Keratinocyte (primary cell): ENCODE data around the gene PNPLA2. TPM values are rescaled to one million over a fixed set of nuclear protein-coding genes. Genes with fewer than 3 reads are reported as not detected.

ENCODE experiments used
- DNase-seq: peaks from one replicate; pipeline ENCODE4 v3.0.0-alpha.2; 2011; ENCODE audit warnings: low read depth, missing footprints, low spot score
- FAIRE-seq: peaks from 2 replicates; lab custom pipeline; 2011; peaks lifted over from hg19 to GRCh38; lab: Jason Lieb, UNC
- H2AFZ ChIP-seq: 2 replicates; pipeline ENCODE4 v1.6.0; 2012; ENCODE audit warnings: low read length, control low read depth, inconsistent platforms; ENCODE audit not compliant: control insufficient read depth
- H3K27ac ChIP-seq: 2 replicates; pipeline ENCODE4 v1.5.1; 2011; ENCODE audit warnings: low read length; ENCODE audit not compliant: control insufficient read depth, insufficient read depth
- H3K27me3 ChIP-seq: 3 replicates; pipeline ENCODE4 v1.6.0; 2011; ENCODE audit warnings: low read length; ENCODE audit not compliant: control insufficient read depth, insufficient read depth; ENCODE audit errors: extremely low read depth
- H3K36me3 ChIP-seq, 2 experiments: 2 replicates in 1 of 2; 3 replicates in 1 of 2; pipeline ENCODE4 v1.5.1; 2011; ENCODE audit warnings: low read length in 2 of 2, mild to moderate bottlenecking in 1 of 2; ENCODE audit not compliant: control insufficient read depth in 2 of 2, insufficient read depth in 2 of 2; ENCODE audit errors: extremely low read depth in 1 of 2
- H3K4me1 ChIP-seq: 3 replicates; pipeline ENCODE4 v1.5.1; 2011; ENCODE audit warnings: low read length; ENCODE audit not compliant: control insufficient read depth, insufficient read depth; ENCODE audit errors: extremely low read depth
- H3K4me2 ChIP-seq: 3 replicates; pipeline ENCODE4 v1.6.0; 2011; ENCODE audit warnings: low read depth, low read length; ENCODE audit not compliant: control insufficient read depth, insufficient read depth; ENCODE audit errors: extremely low read depth
- H3K4me3 ChIP-seq, 3 experiments: fragments of 200-600 bp in 1 of 3; sonication (generic) in 1 of 3; 2 replicates in 2 of 3; 3 replicates in 1 of 3; pipeline ENCODE4 v1.5.1; 2011 to 2016; ENCODE audit warnings: low read length in 3 of 3, mild to moderate bottlenecking in 3 of 3, control low read depth in 2 of 3, inconsistent platforms in 1 of 3, low read depth in 1 of 3, mixed read lengths in 1 of 3, mixed run types in 1 of 3, moderate library complexity in 1 of 3; ENCODE audit not compliant: control insufficient read depth in 2 of 3, insufficient read depth in 2 of 3; ENCODE audit errors: extremely low read depth in 1 of 3
- H3K79me2 ChIP-seq: 2 replicates; pipeline ENCODE4 v1.6.0; 2012; ENCODE audit warnings: low read length; ENCODE audit not compliant: control insufficient read depth, insufficient read depth
- H3K9ac ChIP-seq: 3 replicates; pipeline ENCODE4 v1.6.0; 2011; ENCODE audit warnings: low read length; ENCODE audit not compliant: control insufficient read depth, insufficient read depth; ENCODE audit errors: extremely low read depth
- H3K9me1 ChIP-seq: 3 replicates; pipeline ENCODE4 v1.6.0; 2011; ENCODE audit warnings: low read length; ENCODE audit not compliant: control insufficient read depth, insufficient read depth; ENCODE audit errors: extremely low read depth
- H3K9me3 ChIP-seq: 2 replicates; pipeline ENCODE4 v1.5.1; 2012; ENCODE audit warnings: low read depth, low read length; ENCODE audit not compliant: control insufficient read depth
- H4K20me1 ChIP-seq: 3 replicates; pipeline ENCODE4 v1.6.0; 2011; ENCODE audit warnings: low read length; ENCODE audit not compliant: control insufficient read depth, insufficient read depth; ENCODE audit errors: extremely low read depth
- EZH2 ChIP-seq: IDR thresholded peaks from one replicate; pipeline ENCODE4 v1.6.1; 2012; ENCODE audit warnings: inconsistent platforms, mild to moderate bottlenecking, low read length, moderate library complexity
- dilution Hi-C: fragments of 300-500 bp; cut with MboI; formaldehyde crosslinking; loops from one replicate; pipeline ENCODE4 v1.7.0; 2020; ENCODE audit warnings: low sequenced_read_pairs; ENCODE audit not compliant: extremely low pct_ligation_motif_present
- polyA plus RNA-seq, 5 experiments: library from polyadenylated mRNA; depleted of rRNA in 3 of 5; stranded (reverse) in 3 of 5; stranded (forward) in 1 of 5; unstranded in 1 of 5; fragments of >200 nt; gene quantifications; 1 replicate in 1 of 5; 2 replicates in 3 of 5; 3 replicates in 1 of 5; pipeline versions ENCODE4 v1.2.1 to v1.2.3, GENCODE V29; 2011 to 2012; ENCODE audit warnings: missing spikeins in 2 of 5, low read depth in 1 of 5, low replicate concordance in 1 of 5
- TF ChIP-seq, protein P1 (sequence below), 3 experiments: IDR thresholded peaks in 1 of 3; conservative IDR thresholded peaks in 1 of 3; optimal IDR thresholded peaks in 1 of 3; 2 replicates in 2 of 3; 3 replicates in 1 of 3; pipeline versions ENCODE3 to v1.5.1; 2011; ENCODE audit warnings: low read length in 3 of 3, mild to moderate bottlenecking in 3 of 3, moderate library complexity in 2 of 3, control low read depth in 1 of 3, inconsistent platforms in 1 of 3; ENCODE audit not compliant: insufficient read depth in 2 of 3; ENCODE audit errors: extremely low read depth in 1 of 3

Gene PNPLA2
- polyA plus RNA-seq, 1 donor (not counting 4 experiments of a cell fraction or from before 2014, with no cell fraction given): 5.3 TPM

DNA sequence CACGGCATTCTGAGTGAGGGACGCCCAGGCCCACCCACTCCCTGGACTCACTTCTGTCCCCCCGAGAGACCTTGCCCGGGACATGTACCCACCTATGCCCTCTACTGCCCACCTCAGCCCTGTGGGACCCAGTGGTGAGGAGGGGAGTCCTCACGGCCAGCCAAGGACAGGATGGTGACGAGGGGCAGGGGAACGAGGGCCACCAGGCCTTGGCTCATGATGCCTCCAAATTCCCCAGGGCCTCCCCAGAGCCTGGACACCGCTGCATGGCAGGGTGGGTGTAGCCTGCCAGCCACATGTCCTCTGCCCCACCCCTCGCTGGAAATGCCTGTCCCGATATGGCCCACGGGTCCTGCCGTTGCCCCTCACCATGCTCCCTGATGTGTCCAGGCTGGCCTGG lies 50.1 kb downstream of the PNPLA2 start:
- no peak for DNase-seq
- Histone ChIP-seq H3K4me2 (no peak overlapping the region), H3K9me3 (no peaks in the 10 kb centered on the region), H3K27me3 (peaks cover 2% of the 10 kb centered on the region), H3K27ac (no peak overlapping the region), H3K4me1 (no peaks in the 10 kb centered on the region), H2AFZ (no peak overlapping the region), H4K20me1 (peaks cover 2% of the 10 kb centered on the region), H3K9ac (no peak overlapping the region), H3K36me3 (peaks cover 0 to 9% of the 10 kb centered on the region in 2 experiments), H3K9me1 (no peaks in the 10 kb centered on the region), H3K79me2 (no peaks in the 10 kb centered on the region), H3K4me3 (no peak overlapping the region)
- no peak for FAIRE-seq
- TF ChIP-seq, protein P1, sequence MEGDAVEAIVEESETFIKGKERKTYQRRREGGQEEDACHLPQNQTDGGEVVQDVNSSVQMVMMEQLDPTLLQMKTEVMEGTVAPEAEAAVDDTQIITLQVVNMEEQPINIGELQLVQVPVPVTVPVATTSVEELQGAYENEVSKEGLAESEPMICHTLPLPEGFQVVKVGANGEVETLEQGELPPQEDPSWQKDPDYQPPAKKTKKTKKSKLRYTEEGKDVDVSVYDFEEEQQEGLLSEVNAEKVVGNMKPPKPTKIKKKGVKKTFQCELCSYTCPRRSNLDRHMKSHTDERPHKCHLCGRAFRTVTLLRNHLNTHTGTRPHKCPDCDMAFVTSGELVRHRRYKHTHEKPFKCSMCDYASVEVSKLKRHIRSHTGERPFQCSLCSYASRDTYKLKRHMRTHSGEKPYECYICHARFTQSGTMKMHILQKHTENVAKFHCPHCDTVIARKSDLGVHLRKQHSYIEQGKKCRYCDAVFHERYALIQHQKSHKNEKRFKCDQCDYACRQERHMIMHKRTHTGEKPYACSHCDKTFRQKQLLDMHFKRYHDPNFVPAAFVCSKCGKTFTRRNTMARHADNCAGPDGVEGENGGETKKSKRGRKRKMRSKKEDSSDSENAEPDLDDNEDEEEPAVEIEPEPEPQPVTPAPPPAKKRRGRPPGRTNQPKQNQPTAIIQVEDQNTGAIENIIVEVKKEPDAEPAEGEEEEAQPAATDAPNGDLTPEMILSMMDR (optimal IDR thresholded peaks at IDR 0.05 in 1 of 3, IDR thresholded peaks at IDR 0.05 in 1 of 3, conservative IDR thresholded peaks at IDR 0.05 in 1 of 3; ENCODE audit: extremely low read depth in 1 of 3, insufficient read depth in 2 of 3, low read length in 3 of 3): no peak
- no peak for TF ChIP-seq EZH2
- dilution Hi-C loops: no loop called here

DNA sequence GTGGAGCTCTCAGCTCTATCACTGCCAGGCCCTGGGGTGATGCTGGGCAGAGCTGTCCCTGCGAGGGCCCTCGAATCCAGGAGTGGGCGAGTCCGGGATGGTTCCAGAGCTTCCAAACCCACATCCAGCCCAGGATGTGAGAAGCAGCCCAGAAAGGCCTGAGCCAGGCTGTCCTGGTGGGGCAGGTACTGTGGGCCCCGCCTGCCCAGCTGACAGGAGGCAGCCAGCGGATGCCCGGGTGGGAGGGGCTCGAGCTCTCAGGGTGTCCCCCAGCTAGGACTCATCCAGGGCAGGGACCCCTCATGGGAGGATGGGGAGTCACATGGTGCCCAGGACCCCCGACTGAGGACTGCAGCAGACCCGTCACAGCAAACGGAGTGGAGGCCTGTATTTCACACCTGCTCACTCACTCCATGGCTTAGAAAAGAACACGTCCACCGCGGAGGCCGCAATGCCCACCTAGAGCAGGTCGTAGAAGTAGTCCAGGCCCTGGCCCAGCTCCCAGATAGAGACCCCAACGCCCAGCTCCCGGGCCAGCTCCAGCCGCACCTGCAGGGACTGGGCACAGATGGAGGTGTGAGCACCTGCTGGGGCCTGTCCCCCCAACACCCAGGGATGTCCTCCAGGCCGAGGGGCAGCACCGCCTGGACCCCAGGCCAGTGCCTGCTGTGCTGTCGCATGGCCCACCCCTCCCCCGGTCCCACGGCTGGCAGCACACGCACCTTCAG lies 50.8 kb downstream of the PNPLA2 start:
- H3K4me3 ChIP-seq: no peak overlapping the region
- dilution Hi-C loops: no loop called here
- TF ChIP-seq, protein P1 (optimal IDR thresholded peaks at IDR 0.05 in 1 of 3, IDR thresholded peaks at IDR 0.05 in 1 of 3, conservative IDR thresholded peaks at IDR 0.05 in 1 of 3; ENCODE audit: extremely low read depth in 1 of 3, insufficient read depth in 2 of 3, low read length in 3 of 3): no peak
- TF ChIP-seq EZH2: no peak

More for the DNA sequence above, 50.8 kb downstream of the PNPLA2 start:
- no peaks in the 10 kb centered on the region for H3K9me1 ChIP-seq
- DNase-seq (no peak), FAIRE-seq (no peak)
- H3K36me3 ChIP-seq: peaks cover 0 to 9% of the 10 kb centered on the region in 2 experiments
- H3K4me2 ChIP-seq: no peak overlapping the region
- no peak overlapping the region for H2AFZ ChIP-seq
- no peaks in the 10 kb centered on the region for H3K79me2 ChIP-seq
- peaks cover 2% of the 10 kb centered on the region for H3K27me3 ChIP-seq
- no peaks in the 10 kb centered on the region for H3K4me1 ChIP-seq
- peaks cover 2% of the 10 kb centered on the region for H4K20me1 ChIP-seq
- H3K9ac ChIP-seq: no peak overlapping the region
- H3K9me3 ChIP-seq: no peaks in the 10 kb centered on the region
- no peak overlapping the region for H3K27ac ChIP-seq
